Activated CD4-positive, CD25-positive, alpha-beta regulatory T cell treated with anti-CD3 and anti-CD28 coated beads, Interleukin-2, amount 50 U/mL, for 72 hours (primary cell): ENCODE results near the gene SMAGP.
A peak's percentile ranks its signal among the peaks of the same experiment; 100 is the strongest.
"Not testable (repeated sequence)": the region's sequence is repeated elsewhere in the genome, so short reads cannot be mapped to it uniquely, and the experiment has no call there.

Experiments used
- DNase-seq: peaks from one replicate; pipeline ENCODE4 v3.0.0; 2021

Gene SMAGP

GRCh38 chr12:51263341-51263740, 6.9 kb downstream of the SMAGP start:
- DNase-seq: no peak

- no peak for DNase-seq
These were observed 7.4 kb downstream of the SMAGP start for GRCh38 chr12:51262758-51263177.

- not testable (repeated sequence) for DNase-seq
These were observed 10.6 kb downstream of the SMAGP start for GRCh38 chr12:51259600-51259999.

GRCh38 chr12:51254536-51254935, 15.7 kb downstream of the SMAGP start:
- no peak for DNase-seq

GRCh38 chr12:51253276-51253675, 16.9 kb downstream of the SMAGP start:
- DNase-seq: no peak

GRCh38 chr12:51247523-51248206, 22.6 kb downstream of the SMAGP start:
- DNase-seq: no peak

GRCh38 chr12:51246254-51246853, 23.9 kb downstream of the SMAGP start:
- no peak for DNase-seq

GRCh38 chr12:51245476-51246253, 24.6 kb downstream of the SMAGP start:
- no peak for DNase-seq

- DNase-seq: no peak
These were observed 25.9 kb downstream of the SMAGP start for GRCh38 chr12:51244269-51244668.

- no peak for DNase-seq
These were observed 27.3 kb downstream of the SMAGP start for GRCh38 chr12:51242876-51243275.

- DNase-seq: no peak
These were observed 28.1 kb downstream of the SMAGP start for GRCh38 chr12:51242120-51242519.

- DNase-seq: no peak
These were observed 29.2 kb downstream of the SMAGP start for GRCh38 chr12:51240971-51241370.

GRCh38 chr12:51238510-51239334, 31.5 kb downstream of the SMAGP start, which contains the start of gene DAZAP2:
DAZAP2 (plus strand) TSS chr12:51238826; CDS start chr12:51238908, 82 bp downstream.
- peak; percentile 93 for DNase-seq

- DNase-seq: no peak
These were observed 32.1 kb downstream of the SMAGP start for GRCh38 chr12:51238037-51238509.

GRCh38 chr12:51234530-51234929, 35.7 kb downstream of the SMAGP start:
- DNase-seq: no peak

GRCh38 chr12:51232642-51233041, 37.6 kb downstream of the SMAGP start:
- no peak for DNase-seq

- DNase-seq: no peak
These were observed 41.0 kb downstream of the SMAGP start for GRCh38 chr12:51229116-51229809.

- DNase-seq: no peak
These were observed 42.3 kb downstream of the SMAGP start for GRCh38 chr12:51227962-51228361.

- DNase-seq: not testable (repeated sequence)
These were observed 43.1 kb downstream of the SMAGP start for GRCh38 chr12:51227112-51227511.

- DNase-seq: no peak
These were observed 44.4 kb downstream of the SMAGP start for GRCh38 chr12:51225771-51226170.

- no peak for DNase-seq
These were observed 45.0 kb downstream of the SMAGP start for GRCh38 chr12:51225234-51225633.

- no peak for DNase-seq
These were observed 45.6 kb downstream of the SMAGP start for GRCh38 chr12:51224625-51225024.
